HCT116 (cell line): ENCODE measurements around the gene ERICH3. TPM values are rescaled to one million over a fixed set of nuclear protein-coding genes. Genes with fewer than 3 reads are reported as not detected.

Experiments used
- ATAC-seq: fragments of 200-7000 bp; cut with Tn5 transposase; 2 replicates; pipeline ENCODE4 v1.9.1; 2020; ENCODE audit warnings: mild to moderate bottlenecking, moderate library complexity
- BruUV-seq: library from RNA; stranded (reverse); fragments of 400-500 nt; replicated peaks from 2 replicates; lab custom pipeline; 2021; lab: Mats Ljungman, UMichigan
- CTCF ChIA-PET: fragments of 300-600 bp; sonication (Branson Sonifier 250); formaldehyde crosslinking; loops from one replicate; lab custom pipeline; 2021; ENCODE audit warnings: antibody characterized with exemption; lab: Charles Lee
- POLR2A ChIA-PET: fragments of 300-600, 350-600 bp; sonication (Branson Sonifier 250); formaldehyde crosslinking; loops from one replicate; lab custom pipeline; 2021; ENCODE audit warnings: antibody characterized with exemption; lab: Charles Lee
- RAD21 ChIA-PET, 2 experiments: fragments of 300-600 bp; sonication (Branson Sonifier 250); formaldehyde crosslinking; loops; one replicate each; lab custom pipeline; 2023; ENCODE audit warnings: low total read pairs in 2 of 2; ENCODE audit not compliant: uncharacterized antibody in 2 of 2, unreplicated experiment in 2 of 2, low non-redundant PET in 1 of 2; lab: Charles Lee
- DNase-seq: peaks from one replicate; pipeline ENCODE4 v3.0.0-alpha.2; 2010; ENCODE audit warnings: low read depth, low spot score
- H2AFZ ChIP-seq: fragments of 200-600 bp; shearing (Covaris generic), sonication (generic); 2 replicates; pipeline ENCODE4 v1.6.1; 2017; ENCODE audit warnings: low read depth, mixed run types, mixed read lengths, antibody characterized with exemption, low read length; ENCODE audit not compliant: poor library complexity, severe bottlenecking
- H3K27ac ChIP-seq: 2 replicates; pipeline ENCODE4 v1.5.1; 2012; ENCODE audit warnings: low read depth, low read length
- H3K27me3 ChIP-seq: fragments of 200-600 bp; sonication (generic); 2 replicates; pipeline ENCODE4 v1.6.1; 2016; ENCODE audit warnings: mixed run types, low read length, mixed read lengths; ENCODE audit not compliant: insufficient read depth
- H3K36me3 ChIP-seq, 2 experiments: fragments of 200-500 bp in 1 of 2; fragments of 200-600 bp in 1 of 2; sonication (Bioruptor generic) in 1 of 2; sonication (generic) in 1 of 2; 2 replicates each; pipeline versions ENCODE4 v1.5.1 to v1.6.1; 2014 to 2016; ENCODE audit warnings: low read length in 2 of 2, inconsistent platforms in 1 of 2, mixed read lengths in 1 of 2, mixed run types in 1 of 2; ENCODE audit not compliant: insufficient read depth in 2 of 2, control insufficient read depth in 1 of 2
- H3K4me1 ChIP-seq, 2 experiments: fragments of 200-600 bp in 1 of 2; sonication (generic) in 1 of 2; 2 replicates each; pipeline versions ENCODE4 v1.5.1 to v1.6.1; 2012 to 2017; ENCODE audit warnings: low read length in 2 of 2, inconsistent platforms in 1 of 2, mild to moderate bottlenecking in 1 of 2, mixed read lengths in 1 of 2, mixed run types in 1 of 2, moderate library complexity in 1 of 2; ENCODE audit not compliant: insufficient read depth in 2 of 2, control insufficient read depth in 1 of 2
- H3K4me2 ChIP-seq: fragments of 200-600 bp; sonication (generic); 2 replicates; pipeline ENCODE4 v1.6.1; 2017; ENCODE audit warnings: mixed run types, low read length, mixed read lengths
- H3K4me3 ChIP-seq, 2 experiments: fragments of 200-600 bp in 1 of 2; sonication (generic) in 1 of 2; replicated peaks in 1 of 2; 2 replicates each; pipeline ENCODE4 v1.5.1; 2011 to 2016; ENCODE audit warnings: low read length in 2 of 2, control low read depth in 1 of 2, low read depth in 1 of 2, mild to moderate bottlenecking in 1 of 2, mixed read lengths in 1 of 2, mixed run types in 1 of 2
- H3K79me2 ChIP-seq: fragments of 200-600 bp; sonication (generic); 2 replicates; pipeline ENCODE4 v1.6.1; 2017; ENCODE audit warnings: mild to moderate bottlenecking, mixed run types, low read length, moderate library complexity, mixed read lengths; ENCODE audit not compliant: insufficient read depth
- H3K9ac ChIP-seq: fragments of 200-600 bp; sonication (generic); 2 replicates; pipeline ENCODE4 v1.6.1; 2016; ENCODE audit warnings: low read length, mixed read lengths
- H3K9me2 ChIP-seq: fragments of 200-600 bp; sonication (generic), shearing (Covaris generic); 2 replicates; pipeline ENCODE4 v1.6.1; 2017; ENCODE audit warnings: mixed run types, mild to moderate bottlenecking, moderate library complexity; ENCODE audit not compliant: insufficient read depth
- H3K9me3 ChIP-seq, 2 experiments: fragments of 200-500 bp in 1 of 2; fragments of 200-600 bp in 1 of 2; sonication (Bioruptor generic) in 1 of 2; sonication (generic) in 1 of 2; 2 replicates each; pipeline ENCODE4 v1.6.1; 2014 to 2017; ENCODE audit warnings: low read length in 2 of 2, mixed read lengths in 2 of 2, inconsistent platforms in 1 of 2, low read depth in 1 of 2, mild to moderate bottlenecking in 1 of 2, mixed run types in 1 of 2, moderate library complexity in 1 of 2; ENCODE audit not compliant: control insufficient read depth in 1 of 2, insufficient read depth in 1 of 2
- H4K20me1 ChIP-seq: fragments of 200-600 bp; sonication (generic), shearing (Covaris generic); 2 replicates; pipeline ENCODE4 v1.6.1; 2017; ENCODE audit warnings: mixed run types, mild to moderate bottlenecking, moderate library complexity; ENCODE audit not compliant: insufficient read depth
- CTCF ChIP-seq, 3 experiments: fragments of 200-600 bp in 1 of 3; sonication (generic) in 1 of 3; IDR thresholded peaks in 2 of 3; conservative IDR thresholded peaks in 1 of 3; 2 replicates each; pipeline ENCODE4 v1.5.1; 2012 to 2017; ENCODE audit warnings: low read depth in 2 of 3, low read length in 2 of 3, antibody characterized with exemption in 1 of 3, borderline replicate concordance in 1 of 3, control low read depth in 1 of 3, mild to moderate bottlenecking in 1 of 3, mixed read lengths in 1 of 3, mixed run types in 1 of 3, moderate library complexity in 1 of 3; ENCODE audit not compliant: insufficient read depth in 1 of 3
- ELF1 ChIP-seq: IDR thresholded peaks from 2 replicates; pipeline ENCODE4 v1.6.1; 2012; ENCODE audit warnings: low read depth, borderline replicate concordance
- EZH2phosphoT487 ChIP-seq: fragments of 200-600 bp; IDR thresholded peaks from 2 replicates; pipeline ENCODE4 v1.6.1; 2018; ENCODE audit warnings: antibody characterized with exemption, borderline replicate concordance
- FOSL1 ChIP-seq: IDR thresholded peaks from 2 replicates; pipeline ENCODE4 v1.6.1; 2012; ENCODE audit warnings: low read depth
- JUND ChIP-seq: IDR thresholded peaks from 2 replicates; pipeline ENCODE4 v1.6.1; 2012
- MAX ChIP-seq: IDR thresholded peaks from 2 replicates; pipeline ENCODE4 v1.6.1; 2012
- POLR2A ChIP-seq: IDR thresholded peaks from 2 replicates; pipeline ENCODE4 v1.7.0; 2011; ENCODE audit warnings: borderline replicate concordance; ENCODE audit not compliant: insufficient read depth, insufficient read length; ENCODE audit errors: extremely low read depth
- SP1 ChIP-seq: IDR thresholded peaks from 2 replicates; pipeline ENCODE4 v1.6.1; 2012; ENCODE audit warnings: low read depth
- ZFX ChIP-seq: fragments of 450-650 bp; IDR thresholded peaks from 2 replicates; pipeline ENCODE4 v1.6.1; 2017
- ZNF274 ChIP-seq: fragments of 200-500 bp; sonication (Bioruptor generic); IDR thresholded peaks from 2 replicates; pipeline ENCODE4 v1.6.1; 2014; ENCODE audit warnings: mild to moderate bottlenecking, low read depth, low read length, inconsistent platforms
- intact Hi-C: fragments of 100-400 bp; cut with micrococcal nuclease; formaldehyde crosslinking; loops from 2 replicates; pipeline ENCODE4 v1.10.0; 2022
- total RNA-seq: library from RNA; stranded (reverse); gene quantifications from one replicate; pipeline ENCODE4 v1.2.1, GENCODE V29; 2021; ENCODE audit not compliant: unreplicated experiment

The ERICH3 gene
- total RNA-seq, 1 experiment from 2014 or later: not detected

- BruUV-seq: no TSS peak
Measured at GRCh38 chr1:74618974-74619373, 54.6 kb downstream of the ERICH3 start.

More at GRCh38 chr1:74618974-74619373, 54.6 kb downstream of the ERICH3 start:
- Histone ChIP-seq H3K79me2 (no peaks in the 10 kb centered on the region), H4K20me1 (no peaks in the 10 kb centered on the region), H3K4me1 (no peaks in the 10 kb centered on the region), H2AFZ (no peak overlapping the region), H3K9ac (no peak overlapping the region), H3K27me3 (peaks cover 29% of the 10 kb centered on the region), H3K36me3 (no peaks in the 10 kb centered on the region), H3K9me2 (no peaks in the 10 kb centered on the region), H3K4me3 (no peak overlapping the region), H3K9me3 (no peaks in the 10 kb centered on the region), H3K27ac (no peak overlapping the region), H3K4me2 (no peak overlapping the region)
- intact Hi-C loops: no loop called here
- no peak for TF ChIP-seq EZH2phosphoT487
- TF ChIP-seq POLR2A: no peak
- no peak for TF ChIP-seq JUND
- no peak for TF ChIP-seq CTCF (IDR thresholded peaks at IDR 0.05 in 2 of 3, conservative IDR thresholded peaks at IDR 0.05 in 1 of 3; ENCODE audit: borderline replicate concordance in 1 of 3, insufficient read depth in 1 of 3, low read depth in 2 of 3, low read length in 2 of 3)
- no peak for TF ChIP-seq ZFX
- TF ChIP-seq ELF1: no peak
- TF ChIP-seq ZNF274: no peak
- TF ChIP-seq MAX: no peak
- TF ChIP-seq FOSL1: no peak
- TF ChIP-seq SP1: no peak
- ChIA-PET CTCF (no interaction called here), RAD21 (no interaction called here), POLR2A (no interaction called here)
- no peak for ATAC-seq
- no peak for DNase-seq
